HepG2 (cell line): ENCODE measurements around the gene QSOX1. TPM values are rescaled to one million over a fixed set of nuclear protein-coding genes. Genes with fewer than 3 reads are reported as not detected.
A peak's percentile ranks its signal among the peaks of the same experiment; 100 is the strongest.

Experiments used
- ATF4 ChIP-seq, 2 experiments: fragments of 450-650 bp in 1 of 2; sonication (generic) in 1 of 2; formaldehyde crosslinking; IDR thresholded peaks; 2 replicates each; pipeline versions ENCODE4 v1.5.0 to v1.8.0; 2020 to 2022; ENCODE audit warnings: mild to moderate bottlenecking in 1 of 2, missing genetic modification reagents in 1 of 2
- BRD4 ChIP-seq: sonication (generic); formaldehyde crosslinking; IDR thresholded peaks from 2 replicates; pipeline ENCODE4 v1.4.0; 2020; ENCODE audit warnings: missing genetic modification reagents
- CEBPB ChIP-seq: IDR thresholded peaks from 2 replicates; pipeline ENCODE4 v1.6.1; 2011; ENCODE audit warnings: low read depth, low read length, improper control_type of control experiment, borderline replicate concordance
- CENPT ChIP-seq: sonication (generic); formaldehyde crosslinking; IDR thresholded peaks from 2 replicates; pipeline ENCODE4 v1.8.0; 2022; ENCODE audit warnings: low read depth, mild to moderate bottlenecking, moderate library complexity, missing genetic modification reagents
- JUN ChIP-seq: sonication (generic); formaldehyde crosslinking; IDR thresholded peaks from 2 replicates; pipeline ENCODE4 v1.4.0; 2020; ENCODE audit warnings: mild to moderate bottlenecking, missing genetic modification reagents
- KLF9 ChIP-seq: IDR thresholded peaks from 2 replicates; pipeline ENCODE4 v1.6.1; 2016; ENCODE audit warnings: low read depth
- LBX2 ChIP-seq: sonication (generic); formaldehyde crosslinking; IDR thresholded peaks from 2 replicates; pipeline ENCODE4 v1.5.0; 2020; ENCODE audit warnings: missing genetic modification reagents, mild to moderate bottlenecking, borderline replicate concordance
- MLX ChIP-seq: IDR thresholded peaks from 2 replicates; pipeline ENCODE4 v1.6.1; 2016
- MYC ChIP-seq: sonication (generic); formaldehyde crosslinking; IDR thresholded peaks from 2 replicates; pipeline ENCODE4 v1.9.0; 2021; ENCODE audit warnings: missing genetic modification reagents, borderline replicate concordance
- NFYB ChIP-seq: sonication (generic); formaldehyde crosslinking; IDR thresholded peaks from 2 replicates; pipeline ENCODE4 v1.4.0; 2020; ENCODE audit warnings: missing genetic modification reagents
- NR2C2 ChIP-seq: sonication (generic); formaldehyde crosslinking; IDR thresholded peaks from 2 replicates; pipeline ENCODE4 v1.4.0; 2020; ENCODE audit warnings: missing genetic modification reagents, mild to moderate bottlenecking, moderate library complexity, borderline replicate concordance
- PHF5A ChIP-seq: IDR thresholded peaks from one replicate; pipeline ENCODE4 v1.6.1; 2018; ENCODE audit warnings: low read depth, missing genetic modification reagents; ENCODE audit not compliant: unreplicated experiment
- SKI ChIP-seq: fragments of 450-650 bp; IDR thresholded peaks from one replicate; pipeline ENCODE4 v1.6.1; 2018; ENCODE audit warnings: mild to moderate bottlenecking; ENCODE audit not compliant: partially characterized antibody
- TAF1 ChIP-seq: sonication (generic); formaldehyde crosslinking; IDR thresholded peaks from 2 replicates; pipeline ENCODE4 v1.4.0; 2020; ENCODE audit warnings: missing genetic modification reagents
- THAP11 ChIP-seq: IDR thresholded peaks from 2 replicates; pipeline ENCODE4 v1.6.1; 2016; ENCODE audit warnings: missing biosample characterization, missing genetic modification reagents
- WIZ ChIP-seq: sonication (generic); formaldehyde crosslinking; IDR thresholded peaks from 2 replicates; pipeline ENCODE4 v1.5.1; 2020; ENCODE audit warnings: mild to moderate bottlenecking, missing genetic modification reagents
- ZBTB33 ChIP-seq: sonication (generic); formaldehyde crosslinking; IDR thresholded peaks from 2 replicates; pipeline ENCODE4 v1.4.0; 2020; ENCODE audit warnings: missing genetic modification reagents
- ZBTB39 ChIP-seq: sonication (generic); formaldehyde crosslinking; IDR thresholded peaks from 2 replicates; pipeline ENCODE4 v1.5.0; 2020; ENCODE audit warnings: missing genetic modification reagents
- ZBTB42 ChIP-seq: sonication (generic); formaldehyde crosslinking; IDR thresholded peaks from 2 replicates; pipeline ENCODE4 v1.5.0; 2020; ENCODE audit warnings: mild to moderate bottlenecking, missing genetic modification reagents
- ZFP90 ChIP-seq: sonication (generic); formaldehyde crosslinking; IDR thresholded peaks from 2 replicates; pipeline ENCODE4 v1.8.0; 2022; ENCODE audit warnings: missing genetic modification reagents, mild to moderate bottlenecking, inconsistent platforms, borderline replicate concordance
- ZNF354B ChIP-seq: sonication (generic); formaldehyde crosslinking; IDR thresholded peaks from 2 replicates; pipeline ENCODE4 v1.8.0; 2022; ENCODE audit warnings: mild to moderate bottlenecking, missing genetic modification reagents
- ZNF619 ChIP-seq: sonication (generic); formaldehyde crosslinking; IDR thresholded peaks from 2 replicates; pipeline ENCODE4 v1.4.0; 2020; ENCODE audit warnings: mild to moderate bottlenecking, missing genetic modification reagents
- ZNF703 ChIP-seq: sonication (generic); formaldehyde crosslinking; IDR thresholded peaks from 2 replicates; pipeline ENCODE4 v1.5.1; 2020; ENCODE audit warnings: missing genetic modification reagents, mild to moderate bottlenecking, moderate library complexity, borderline replicate concordance
- ZNF737 ChIP-seq: sonication (generic); formaldehyde crosslinking; IDR thresholded peaks from 2 replicates; pipeline ENCODE4 v1.5.0; 2020; ENCODE audit warnings: missing genetic modification reagents, mild to moderate bottlenecking, borderline replicate concordance
- polyA plus RNA-seq, 8 experiments: library from polyadenylated mRNA; depleted of rRNA in 3 of 8; stranded (reverse) in 7 of 8; unstranded in 1 of 8; fragments of >200 nt; fragmentation: Illumina TruSeq in 4 of 8; extraction: Trizol in 4 of 8; gene quantifications; 2 replicates each; pipeline versions ENCODE4 v1.2.1 to v1.2.3, GENCODE V29; 2011 to 2016; ENCODE audit warnings: low read depth in 4 of 8, missing spikeins in 1 of 8, mixed read lengths in 1 of 8; ENCODE audit not compliant: insufficient read depth in 1 of 8
- total RNA-seq, 5 experiments: library from RNA; depleted of rRNA; stranded (reverse); fragments of >200 nt; fragmentation: Illumina TruSeq; extraction: Trizol; gene quantifications; 2 replicates each; pipeline ENCODE4 v1.2.3, GENCODE V29; 2016; ENCODE audit warnings: low read depth in 1 of 5

Gene QSOX1
- total and polyA plus RNA-seq, 2 of the 13 experiments (the other 11 are each of a cell fraction or from before 2014, with no cell fraction given): 6.8 to 40.2 TPM

DNA sequence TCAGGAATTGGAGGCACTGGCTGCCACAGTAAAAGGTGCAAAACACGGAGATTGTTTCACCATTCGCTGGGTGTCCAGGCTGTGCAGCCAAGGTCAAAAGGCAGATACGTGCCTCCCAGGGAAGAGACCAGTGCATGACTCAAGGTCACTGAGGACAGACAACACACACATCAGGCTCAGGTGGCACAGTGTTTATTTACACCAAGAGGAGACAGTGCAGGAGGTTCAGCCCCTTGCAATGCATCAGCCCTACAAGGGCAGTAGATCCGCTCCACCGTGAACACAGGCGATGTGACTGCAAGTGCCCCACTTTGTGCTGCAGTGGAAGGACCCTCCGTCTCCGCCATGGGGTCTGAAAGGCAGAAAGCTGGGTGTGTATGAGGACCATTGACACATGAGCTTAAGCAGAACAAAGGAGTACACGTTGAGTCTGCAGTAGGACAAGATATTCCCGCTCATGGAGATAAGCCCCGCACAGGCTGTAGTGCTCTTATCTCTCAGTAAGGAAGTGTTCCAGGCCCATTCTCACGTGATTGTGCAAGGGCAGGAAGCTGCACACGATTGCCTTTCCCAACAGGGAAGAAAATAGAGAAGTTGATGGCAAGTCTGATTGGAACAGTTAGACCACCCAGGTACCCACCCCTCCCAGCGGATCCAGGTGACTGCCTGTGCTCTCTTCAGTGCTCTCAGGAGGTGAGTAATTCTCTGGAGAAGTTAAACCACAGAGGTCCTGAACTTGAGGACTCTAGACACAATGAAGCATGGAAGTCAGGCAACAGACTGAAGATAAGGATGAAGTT lies 37.5 kb upstream of the QSOX1 start (continued):
- no peak for TF ChIP-seq KLF9 (CRISPR knock-in tag)
- TF ChIP-seq ZNF703 (CRISPR knock-in tag): no peak
- no peak for TF ChIP-seq NFYB (CRISPR knock-in tag)
- no peak for TF ChIP-seq WIZ
- TF ChIP-seq ZBTB39: 0 out of 2 replicates have a peak, but pooled peaks have one; percentile 24
- peak; percentile 74 for TF ChIP-seq CEBPB
- TF ChIP-seq ZNF737 (CRISPR knock-in tag): no peak
- peak in 1 of 2 experiments; percentile 91; a peak in 2 of 4 replicates for TF ChIP-seq ATF4 (CRISPR knock-in tag; IDR thresholded peaks at IDR 0.05)
- TF ChIP-seq ZNF619 (CRISPR knock-in tag): no peak
- peak; percentile 78 for TF ChIP-seq PHF5A (CRISPR knock-in tag)
- no peak for TF ChIP-seq ZNF354B
- no peak for TF ChIP-seq TAF1 (CRISPR knock-in tag)
- no peak for TF ChIP-seq JUN (CRISPR knock-in tag)
- TF ChIP-seq NR2C2 (CRISPR knock-in tag): peak; percentile 70; the same call in 1 of the 2 replicates
- no peak for TF ChIP-seq ZBTB42 (CRISPR knock-in tag)
- peak; percentile 65 for TF ChIP-seq THAP11
- peak; percentile 49; the same call in 1 of the 2 replicates for TF ChIP-seq ZBTB33 (CRISPR knock-in tag)
- TF ChIP-seq BRD4 (CRISPR knock-in tag): no peak; the same call in 1 of the 2 replicates
- TF ChIP-seq MLX (CRISPR knock-in tag): peak; percentile 81; the same call in 1 of the 2 replicates
- TF ChIP-seq ZFP90 (CRISPR knock-in tag): peak; percentile 73; the same call in 1 of the 2 replicates
- no peak for TF ChIP-seq LBX2 (CRISPR knock-in tag)
- peak; percentile 89 for TF ChIP-seq SKI
- TF ChIP-seq CENPT: 0 out of 2 replicates have a peak, but pooled peaks have one; percentile 27
- TF ChIP-seq MYC (CRISPR knock-in tag): no peak; the same call in 1 of the 2 replicates
